ENCODE data around the gene CHAT. TPM values are rescaled to one million over a fixed set of nuclear protein-coding genes. Genes with fewer than 3 reads are reported as not detected.

The CHAT gene
- total RNA-seq, 4 donors from 2014 or later: not detected

- H3K27ac ChIP-seq: no peak overlapping the region
- TF ChIP-seq POLR2A (IDR thresholded peaks at IDR 0.05) (no peak), CTCF (IDR thresholded peaks at IDR 0.05) (no peak)
- DNase-seq: no peak
- intact Hi-C loops (cut with DNase I; ENCODE audit: low total_unique reads): no loop called here
- no peaks in the 10 kb centered on the region for H3K27me3 ChIP-seq
- no peaks in the 10 kb centered on the region for H3K9me3 ChIP-seq
- H3K36me3 ChIP-seq: no peaks in the 10 kb centered on the region
- no peak overlapping the region for H3K4me3 ChIP-seq
- no peaks in the 10 kb centered on the region for H3K4me1 ChIP-seq
These were observed 15.6 kb downstream of the CHAT start for GRCh38 chr10:49629431-49629881.

- Histone ChIP-seq H3K4me3 (no peak overlapping the region), H3K9me3 (no peaks in the 10 kb centered on the region), H3K36me3 (no peaks in the 10 kb centered on the region), H3K4me1 (no peaks in the 10 kb centered on the region), H3K27me3 (no peaks in the 10 kb centered on the region), H3K27ac (no peak overlapping the region)
- TF ChIP-seq CTCF (IDR thresholded peaks at IDR 0.05) (no peak), POLR2A (IDR thresholded peaks at IDR 0.05) (no peak)
- DNase-seq: no peak
- intact Hi-C loops (cut with DNase I; ENCODE audit: low total_unique reads): no loop called here
These were observed 18.1 kb downstream of the CHAT start for GRCh38 chr10:49631975-49632374.

GRCh38 chr10:49632406-49633317 lies 18.8 kb downstream of the CHAT start:
- no peak for DNase-seq
- H3K27ac ChIP-seq: no peak overlapping the region
- H3K9me3 ChIP-seq: no peaks in the 10 kb centered on the region
- no peak for TF ChIP-seq CTCF (IDR thresholded peaks at IDR 0.05)
- TF ChIP-seq POLR2A (IDR thresholded peaks at IDR 0.05): no peak
- intact Hi-C loops (cut with DNase I; ENCODE audit: low total_unique reads): no loop called here
- H3K4me1 ChIP-seq: no peaks in the 10 kb centered on the region
- no peaks in the 10 kb centered on the region for H3K27me3 ChIP-seq
- H3K4me3 ChIP-seq: no peak overlapping the region
- H3K36me3 ChIP-seq: no peaks in the 10 kb centered on the region

- Histone ChIP-seq H3K27me3 (no peaks in the 10 kb centered on the region), H3K4me1 (no peaks in the 10 kb centered on the region), H3K9me3 (no peaks in the 10 kb centered on the region), H3K4me3 (no peak overlapping the region), H3K27ac (no peak overlapping the region), H3K36me3 (no peaks in the 10 kb centered on the region)
- DNase-seq: no peak
- no peak for TF ChIP-seq CTCF (IDR thresholded peaks at IDR 0.05)
- TF ChIP-seq POLR2A (IDR thresholded peaks at IDR 0.05): no peak
- intact Hi-C loops (cut with DNase I; ENCODE audit: low total_unique reads): no loop called here
These were observed 19.7 kb downstream of the CHAT start for GRCh38 chr10:49633327-49634068.
